OCI-LY1 (cell line): ENCODE measurements around the gene MED15.

Source experiments
- H2AFZ ChIP-seq: fragments of 200-600 bp; sonication (generic), shearing (Covaris generic); 2 replicates; pipeline ENCODE4 v1.6.0; 2014; ENCODE audit warnings: antibody characterized with exemption, mild to moderate bottlenecking, low read length
- H3F3A ChIP-seq: fragments of 200-600 bp; sonication (generic), shearing (Covaris generic); 2 replicates; pipeline ENCODE4 v1.6.0; 2014; ENCODE audit warnings: mild to moderate bottlenecking, antibody characterized with exemption, low read length, moderate library complexity; ENCODE audit not compliant: insufficient read depth
- H3K27ac ChIP-seq: fragments of 200-600 bp; sonication (generic); 2 replicates; pipeline ENCODE4 v1.5.1; 2014; ENCODE audit warnings: low read length, mixed run types, mild to moderate bottlenecking, low read depth; ENCODE audit not compliant: poor library complexity, severe bottlenecking
- H3K27me3 ChIP-seq: fragments of 200-600 bp; sonication (generic); 2 replicates; pipeline ENCODE4 v1.6.0; 2014; ENCODE audit warnings: antibody characterized with exemption, mild to moderate bottlenecking, low read length, moderate library complexity; ENCODE audit not compliant: insufficient read depth
- H3K36me3 ChIP-seq: fragments of 200-600 bp; sonication (generic); 2 replicates; pipeline ENCODE4 v1.6.1; 2014; ENCODE audit warnings: mild to moderate bottlenecking, antibody characterized with exemption, low read length, moderate library complexity, mixed read lengths; ENCODE audit not compliant: insufficient read depth
- H3K4me1 ChIP-seq: fragments of 200-600 bp; sonication (generic); 2 replicates; pipeline ENCODE4 v1.5.1; 2014; ENCODE audit warnings: mild to moderate bottlenecking, low read length, moderate library complexity; ENCODE audit not compliant: insufficient read depth, severe bottlenecking
- H3K4me2 ChIP-seq: fragments of 200-600 bp; sonication (generic), shearing (Covaris generic); 2 replicates; pipeline ENCODE4 v1.6.1; 2014; ENCODE audit warnings: low read length
- H3K4me3 ChIP-seq: fragments of 200-600 bp; sonication (generic); 2 replicates; pipeline ENCODE4 v1.5.1; 2014; ENCODE audit warnings: low read length, low read depth, mild to moderate bottlenecking, mixed read lengths; ENCODE audit not compliant: poor library complexity, severe bottlenecking
- H3K79me2 ChIP-seq: fragments of 200-600 bp; shearing (Covaris generic); 2 replicates; pipeline ENCODE4 v1.6.1; 2016; ENCODE audit warnings: mixed run types, low read length, mixed read lengths; ENCODE audit not compliant: insufficient read depth
- H3K9ac ChIP-seq: fragments of 200-600 bp; sonication (generic), shearing (Covaris generic); 2 replicates; pipeline ENCODE4 v1.6.1; 2014; ENCODE audit warnings: mild to moderate bottlenecking, low read length, mixed read lengths
- H3K9me2 ChIP-seq: fragments of 200-600 bp; sonication (generic), shearing (Covaris generic); 2 replicates; pipeline ENCODE4 v1.6.1; 2014; ENCODE audit warnings: low read depth, mild to moderate bottlenecking, low read length, mixed read lengths
- H3K9me3 ChIP-seq: fragments of 200-600 bp; shearing (Covaris generic); 2 replicates; pipeline ENCODE4 v1.6.1; 2014; ENCODE audit warnings: low read length, mixed read lengths
- H4K20me1 ChIP-seq: fragments of 200-600 bp; sonication (generic), shearing (Covaris generic); 2 replicates; pipeline ENCODE4 v1.6.0; 2016; ENCODE audit warnings: mild to moderate bottlenecking, low read length; ENCODE audit not compliant: insufficient read depth
- EZH2 ChIP-seq: fragments of 200-600 bp; sonication (generic), shearing (Covaris generic); IDR thresholded peaks from 2 replicates; pipeline ENCODE4 v1.8.0; 2017; ENCODE audit warnings: borderline replicate concordance, mixed run types, mild to moderate bottlenecking, antibody characterized with exemption, low read length, moderate library complexity, mixed read lengths
- TF ChIP-seq, protein P1 (sequence below): fragments of 200-600 bp; sonication (generic), shearing (Covaris generic); IDR thresholded peaks from 2 replicates; pipeline ENCODE4 v1.5.1; 2017; ENCODE audit warnings: mild to moderate bottlenecking, antibody characterized with exemption, low read length, moderate library complexity, mixed read lengths

MED15 gene

DNA sequence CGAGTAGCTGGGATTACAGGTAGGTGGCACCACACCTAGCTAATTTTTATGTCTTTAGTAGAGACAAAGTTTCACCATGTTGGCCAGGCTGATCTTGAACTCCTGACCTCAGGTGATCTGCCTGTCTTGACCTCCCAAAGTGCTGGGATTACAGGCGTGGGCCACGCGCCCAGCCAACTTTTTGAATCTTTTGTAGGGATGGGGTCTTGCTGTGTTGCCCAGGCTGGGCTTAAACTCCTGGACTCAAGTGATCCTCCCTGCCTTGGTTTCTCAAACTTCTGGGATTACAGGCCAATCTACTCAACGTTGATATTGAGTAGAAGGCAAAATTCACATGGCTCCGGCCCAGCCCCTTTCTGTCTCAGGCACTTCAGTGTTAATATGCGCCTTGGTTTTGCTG lies 93.9 kb downstream of the MED15 start:
- Histone ChIP-seq H3K9me3 (no peaks in the 10 kb centered on the region), H4K20me1 (no peaks in the 10 kb centered on the region), H3F3A (no peaks in the 10 kb centered on the region), H2AFZ (no peak overlapping the region), H3K4me2 (no peak overlapping the region), H3K9me2 (no peaks in the 10 kb centered on the region), H3K4me3 (no peak overlapping the region), H3K9ac (no peak overlapping the region), H3K27me3 (no peaks in the 10 kb centered on the region), H3K27ac (no peak overlapping the region), H3K79me2 (no peaks in the 10 kb centered on the region), H3K36me3 (no peaks in the 10 kb centered on the region), H3K4me1 (no peaks in the 10 kb centered on the region)
- TF ChIP-seq, protein P1, sequence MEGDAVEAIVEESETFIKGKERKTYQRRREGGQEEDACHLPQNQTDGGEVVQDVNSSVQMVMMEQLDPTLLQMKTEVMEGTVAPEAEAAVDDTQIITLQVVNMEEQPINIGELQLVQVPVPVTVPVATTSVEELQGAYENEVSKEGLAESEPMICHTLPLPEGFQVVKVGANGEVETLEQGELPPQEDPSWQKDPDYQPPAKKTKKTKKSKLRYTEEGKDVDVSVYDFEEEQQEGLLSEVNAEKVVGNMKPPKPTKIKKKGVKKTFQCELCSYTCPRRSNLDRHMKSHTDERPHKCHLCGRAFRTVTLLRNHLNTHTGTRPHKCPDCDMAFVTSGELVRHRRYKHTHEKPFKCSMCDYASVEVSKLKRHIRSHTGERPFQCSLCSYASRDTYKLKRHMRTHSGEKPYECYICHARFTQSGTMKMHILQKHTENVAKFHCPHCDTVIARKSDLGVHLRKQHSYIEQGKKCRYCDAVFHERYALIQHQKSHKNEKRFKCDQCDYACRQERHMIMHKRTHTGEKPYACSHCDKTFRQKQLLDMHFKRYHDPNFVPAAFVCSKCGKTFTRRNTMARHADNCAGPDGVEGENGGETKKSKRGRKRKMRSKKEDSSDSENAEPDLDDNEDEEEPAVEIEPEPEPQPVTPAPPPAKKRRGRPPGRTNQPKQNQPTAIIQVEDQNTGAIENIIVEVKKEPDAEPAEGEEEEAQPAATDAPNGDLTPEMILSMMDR, result no peak
- no peak for TF ChIP-seq EZH2

DNA sequence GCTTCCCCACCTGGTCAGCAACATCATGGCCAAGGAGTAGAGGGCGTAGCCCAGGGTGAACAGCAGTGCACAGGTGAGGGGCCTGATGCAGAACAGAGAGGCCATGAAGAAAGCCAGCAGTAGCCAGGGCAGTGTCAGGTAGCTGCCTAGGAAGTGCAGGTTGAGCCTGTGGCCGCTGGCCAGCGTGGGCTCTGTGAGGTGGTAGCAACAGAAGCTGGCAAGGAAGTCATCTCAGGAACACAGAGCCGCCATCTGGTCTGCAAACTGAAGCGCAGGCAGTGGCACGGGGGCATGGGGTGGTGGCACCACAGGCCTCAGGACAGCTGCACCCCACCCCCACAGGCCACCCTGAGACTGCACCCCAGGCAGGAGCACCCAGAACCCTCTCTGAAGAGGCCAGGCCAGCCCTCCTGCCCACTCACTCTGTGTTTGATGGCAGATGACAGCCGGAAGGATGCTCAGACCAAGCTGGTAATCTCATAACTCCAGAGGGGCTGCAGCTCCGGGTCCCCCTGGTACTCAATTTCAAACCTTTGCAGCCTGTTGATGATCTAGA lies 95.3 kb downstream of the MED15 start:
- Histone ChIP-seq H3K79me2 (no peaks in the 10 kb centered on the region), H3K9ac (no peak overlapping the region), H2AFZ (no peak overlapping the region), H3K4me2 (no peak overlapping the region), H3K27ac (no peak overlapping the region), H3K27me3 (no peaks in the 10 kb centered on the region), H4K20me1 (no peaks in the 10 kb centered on the region), H3K9me2 (no peaks in the 10 kb centered on the region), H3K4me3 (no peak overlapping the region), H3F3A (no peaks in the 10 kb centered on the region), H3K9me3 (no peaks in the 10 kb centered on the region), H3K4me1 (no peaks in the 10 kb centered on the region), H3K36me3 (no peaks in the 10 kb centered on the region)
- TF ChIP-seq, protein P1, result no peak
- TF ChIP-seq EZH2, result no peak

DNA sequence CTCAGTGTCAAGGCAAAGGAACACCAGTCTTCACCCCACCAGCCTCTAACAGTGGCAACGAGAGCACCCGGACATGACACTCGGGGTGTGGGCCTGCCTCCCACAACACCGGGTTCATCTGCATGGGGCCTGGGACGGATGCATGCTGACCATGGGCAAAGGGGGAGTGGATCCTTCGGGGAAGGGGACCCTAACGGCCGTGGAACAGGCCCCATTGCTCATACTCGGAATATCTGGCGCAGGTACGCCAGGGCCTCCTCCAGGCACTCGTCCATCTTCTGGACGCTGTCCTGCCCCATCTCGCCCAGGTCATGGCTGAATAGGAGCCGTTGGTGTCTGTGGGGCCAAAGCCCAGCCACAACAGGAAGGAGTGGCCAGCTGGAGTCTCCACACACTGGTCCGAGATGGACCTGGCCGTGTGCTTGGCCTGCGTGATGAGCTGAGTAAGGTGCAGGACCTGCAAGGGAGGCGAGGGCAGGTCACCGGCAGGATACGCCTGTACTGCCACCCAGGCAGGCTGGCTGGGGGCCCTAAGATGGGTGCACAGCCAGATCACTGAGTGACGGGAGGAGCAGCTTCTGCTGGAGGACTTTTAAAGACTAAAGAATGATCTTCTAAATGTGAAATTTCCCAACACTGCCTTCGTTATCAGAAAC lies 96.8 kb downstream of the MED15 start:
- Histone ChIP-seq H3K9me2 (no peaks in the 10 kb centered on the region), H3K4me3 (no peak overlapping the region), H3K9ac (no peak overlapping the region), H4K20me1 (no peaks in the 10 kb centered on the region), H3K27me3 (no peaks in the 10 kb centered on the region), H3K4me2 (no peak overlapping the region), H3K4me1 (no peaks in the 10 kb centered on the region), H3K36me3 (no peaks in the 10 kb centered on the region), H2AFZ (no peak overlapping the region), H3K9me3 (no peaks in the 10 kb centered on the region), H3K79me2 (no peaks in the 10 kb centered on the region), H3K27ac (no peak overlapping the region), H3F3A (no peaks in the 10 kb centered on the region)
- TF ChIP-seq, protein P1, result no peak
- no peak for TF ChIP-seq EZH2
